HCT116 (cell line): Measurements from ENCODE around the gene EPPIN. TPM values are rescaled to one million over a fixed set of nuclear protein-coding genes. Genes with fewer than 3 reads are reported as not detected.

Source experiments
- ATAC-seq: fragments of 200-7000 bp; cut with Tn5 transposase; 2 replicates; pipeline ENCODE4 v1.9.1; 2020; ENCODE audit warnings: mild to moderate bottlenecking, moderate library complexity
- BruUV-seq: library from RNA; stranded (reverse); fragments of 400-500 nt; replicated peaks from 2 replicates; lab custom pipeline; 2021; lab: Mats Ljungman, UMichigan
- CTCF ChIA-PET: fragments of 300-600 bp; sonication (Branson Sonifier 250); formaldehyde crosslinking; loops from one replicate; lab custom pipeline; 2021; ENCODE audit warnings: antibody characterized with exemption; lab: Charles Lee
- POLR2A ChIA-PET: fragments of 300-600, 350-600 bp; sonication (Branson Sonifier 250); formaldehyde crosslinking; loops from one replicate; lab custom pipeline; 2021; ENCODE audit warnings: antibody characterized with exemption; lab: Charles Lee
- RAD21 ChIA-PET, 2 experiments: fragments of 300-600 bp; sonication (Branson Sonifier 250); formaldehyde crosslinking; loops; one replicate each; lab custom pipeline; 2023; ENCODE audit warnings: low total read pairs in 2 of 2; ENCODE audit not compliant: uncharacterized antibody in 2 of 2, unreplicated experiment in 2 of 2, low non-redundant PET in 1 of 2; lab: Charles Lee
- DNase-seq: peaks from one replicate; pipeline ENCODE4 v3.0.0-alpha.2; 2010; ENCODE audit warnings: low read depth, low spot score
- H2AFZ ChIP-seq: fragments of 200-600 bp; shearing (Covaris generic), sonication (generic); 2 replicates; pipeline ENCODE4 v1.6.1; 2017; ENCODE audit warnings: low read depth, mixed run types, mixed read lengths, antibody characterized with exemption, low read length; ENCODE audit not compliant: poor library complexity, severe bottlenecking
- H3K27ac ChIP-seq: 2 replicates; pipeline ENCODE4 v1.5.1; 2012; ENCODE audit warnings: low read depth, low read length
- H3K27me3 ChIP-seq: fragments of 200-600 bp; sonication (generic); 2 replicates; pipeline ENCODE4 v1.6.1; 2016; ENCODE audit warnings: mixed run types, low read length, mixed read lengths; ENCODE audit not compliant: insufficient read depth
- H3K36me3 ChIP-seq, 2 experiments: fragments of 200-500 bp in 1 of 2; fragments of 200-600 bp in 1 of 2; sonication (Bioruptor generic) in 1 of 2; sonication (generic) in 1 of 2; 2 replicates each; pipeline versions ENCODE4 v1.5.1 to v1.6.1; 2014 to 2016; ENCODE audit warnings: low read length in 2 of 2, inconsistent platforms in 1 of 2, mixed read lengths in 1 of 2, mixed run types in 1 of 2; ENCODE audit not compliant: insufficient read depth in 2 of 2, control insufficient read depth in 1 of 2
- H3K4me1 ChIP-seq, 2 experiments: fragments of 200-600 bp in 1 of 2; sonication (generic) in 1 of 2; 2 replicates each; pipeline versions ENCODE4 v1.5.1 to v1.6.1; 2012 to 2017; ENCODE audit warnings: low read length in 2 of 2, inconsistent platforms in 1 of 2, mild to moderate bottlenecking in 1 of 2, mixed read lengths in 1 of 2, mixed run types in 1 of 2, moderate library complexity in 1 of 2; ENCODE audit not compliant: insufficient read depth in 2 of 2, control insufficient read depth in 1 of 2
- H3K4me2 ChIP-seq: fragments of 200-600 bp; sonication (generic); 2 replicates; pipeline ENCODE4 v1.6.1; 2017; ENCODE audit warnings: mixed run types, low read length, mixed read lengths
- H3K4me3 ChIP-seq, 2 experiments: fragments of 200-600 bp in 1 of 2; sonication (generic) in 1 of 2; replicated peaks in 1 of 2; 2 replicates each; pipeline ENCODE4 v1.5.1; 2011 to 2016; ENCODE audit warnings: low read length in 2 of 2, control low read depth in 1 of 2, low read depth in 1 of 2, mild to moderate bottlenecking in 1 of 2, mixed read lengths in 1 of 2, mixed run types in 1 of 2
- H3K79me2 ChIP-seq: fragments of 200-600 bp; sonication (generic); 2 replicates; pipeline ENCODE4 v1.6.1; 2017; ENCODE audit warnings: mild to moderate bottlenecking, mixed run types, low read length, moderate library complexity, mixed read lengths; ENCODE audit not compliant: insufficient read depth
- H3K9ac ChIP-seq: fragments of 200-600 bp; sonication (generic); 2 replicates; pipeline ENCODE4 v1.6.1; 2016; ENCODE audit warnings: low read length, mixed read lengths
- H3K9me2 ChIP-seq: fragments of 200-600 bp; sonication (generic), shearing (Covaris generic); 2 replicates; pipeline ENCODE4 v1.6.1; 2017; ENCODE audit warnings: mixed run types, mild to moderate bottlenecking, moderate library complexity; ENCODE audit not compliant: insufficient read depth
- H3K9me3 ChIP-seq, 2 experiments: fragments of 200-500 bp in 1 of 2; fragments of 200-600 bp in 1 of 2; sonication (Bioruptor generic) in 1 of 2; sonication (generic) in 1 of 2; 2 replicates each; pipeline ENCODE4 v1.6.1; 2014 to 2017; ENCODE audit warnings: low read length in 2 of 2, mixed read lengths in 2 of 2, inconsistent platforms in 1 of 2, low read depth in 1 of 2, mild to moderate bottlenecking in 1 of 2, mixed run types in 1 of 2, moderate library complexity in 1 of 2; ENCODE audit not compliant: control insufficient read depth in 1 of 2, insufficient read depth in 1 of 2
- H4K20me1 ChIP-seq: fragments of 200-600 bp; sonication (generic), shearing (Covaris generic); 2 replicates; pipeline ENCODE4 v1.6.1; 2017; ENCODE audit warnings: mixed run types, mild to moderate bottlenecking, moderate library complexity; ENCODE audit not compliant: insufficient read depth
- EGR1 ChIP-seq: IDR thresholded peaks from 2 replicates; pipeline ENCODE4 v1.6.1; 2012; ENCODE audit warnings: low read depth
- EZH2phosphoT487 ChIP-seq: fragments of 200-600 bp; IDR thresholded peaks from 2 replicates; pipeline ENCODE4 v1.6.1; 2018; ENCODE audit warnings: antibody characterized with exemption, borderline replicate concordance
- SP1 ChIP-seq: IDR thresholded peaks from 2 replicates; pipeline ENCODE4 v1.6.1; 2012; ENCODE audit warnings: low read depth
- SRF ChIP-seq: IDR thresholded peaks from 2 replicates; pipeline ENCODE4 v1.6.1; 2012; ENCODE audit warnings: low read depth
- intact Hi-C: fragments of 100-400 bp; cut with micrococcal nuclease; formaldehyde crosslinking; loops from 2 replicates; pipeline ENCODE4 v1.10.0; 2022
- total RNA-seq: library from RNA; stranded (reverse); gene quantifications from one replicate; pipeline ENCODE4 v1.2.1, GENCODE V29; 2021; ENCODE audit not compliant: unreplicated experiment

The EPPIN gene
- total RNA-seq, 1 experiment from 2014 or later, result not detected

GRCh38 chr20:45523821-45524220 lies 23.4 kb downstream of the EPPIN start:
- Histone ChIP-seq H3K4me1 (no peaks in the 10 kb centered on the region), H3K27ac (no peak overlapping the region), H4K20me1 (no peaks in the 10 kb centered on the region), H2AFZ (no peak overlapping the region), H3K27me3 (peaks cover 28% of the 10 kb centered on the region; the same call in 1 of the 2 replicates), H3K4me2 (no peak overlapping the region), H3K9me3 (no peaks in the 10 kb centered on the region), H3K36me3 (no peaks in the 10 kb centered on the region), H3K4me3 (no peak overlapping the region), H3K9ac (no peak overlapping the region), H3K9me2 (no peaks in the 10 kb centered on the region), H3K79me2 (no peaks in the 10 kb centered on the region)
- RAD21 ChIA-PET, result no interaction called here
- POLR2A ChIA-PET, result no interaction called here
- DNase-seq, result no peak
- TF ChIP-seq SRF, result no peak
- intact Hi-C loops, result no loop called here
- CTCF ChIA-PET, result no interaction called here
- BruUV-seq, result no TSS peak
- ATAC-seq, result no peak

GRCh38 chr20:45518282-45518681 lies 28.9 kb downstream of the EPPIN start:
- Histone ChIP-seq H2AFZ (no peak overlapping the region), H3K9ac (no peak overlapping the region), H3K9me3 (no peaks in the 10 kb centered on the region)
- CTCF ChIA-PET, result no interaction called here
- DNase-seq, result no peak
- POLR2A ChIA-PET, result interaction anchor here (0.9 kb wide), 1 partner anchor 59 kb away, joined by 3 read pairs; no protein-coding TSS in a partner anchor
- TF ChIP-seq SP1, result peak; percentile 21; the same call in 1 of the 2 replicates
- no peak for TF ChIP-seq EZH2phosphoT487
- no peak for TF ChIP-seq EGR1
- TF ChIP-seq, all 23 proteins: peak for 1
- Histone ChIP-seq H3K9me2 (no peaks in the 10 kb centered on the region), H3K4me3 (no peak overlapping the region), H3K36me3 (no peaks in the 10 kb centered on the region), H3K4me2 (no peak overlapping the region; the same call in 1 of the 2 replicates), H3K4me1 (peaks cover 0 to 5% of the 10 kb centered on the region in 2 experiments; a peak in 1 of 4 replicates), H3K27me3 (peaks cover 22% of the 10 kb centered on the region; the same call in 1 of the 2 replicates), H3K27ac (no peak overlapping the region), H4K20me1 (no peaks in the 10 kb centered on the region), H3K79me2 (no peaks in the 10 kb centered on the region)
- no TSS peak for BruUV-seq
- RAD21 ChIA-PET, result interaction anchor here in 1 of 2 experiments (0.7 kb wide), 1 partner anchor 65 kb away, joined by 4 read pairs; no protein-coding TSS in a partner anchor
- peak; percentile 69; the same call in 1 of the 2 replicates for ATAC-seq
- intact Hi-C loops, result no loop called here
